ENCODE results near the gene WWTR1.

The WWTR1 gene

DNA sequence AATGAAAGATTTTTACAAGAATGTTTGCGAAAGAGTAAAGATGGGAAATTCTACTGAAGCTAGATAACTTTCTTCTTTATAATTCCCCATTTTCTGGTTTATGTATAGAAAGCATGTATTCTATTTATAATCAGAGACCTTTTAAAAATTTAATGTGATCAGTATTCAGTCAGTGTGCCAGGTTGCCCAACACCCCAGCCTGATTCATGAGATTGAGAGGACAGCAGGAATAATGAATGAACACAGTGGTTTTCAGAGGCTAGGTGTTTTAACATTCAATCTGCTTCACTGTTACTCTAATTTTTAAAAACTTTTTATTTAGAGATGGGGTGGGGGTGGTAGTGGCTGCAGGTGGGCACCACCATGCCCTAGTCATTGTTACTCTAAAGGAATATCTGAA lies 4.7 kb downstream of the WWTR1 start:
- TF ChIP-seq, protein P1, sequence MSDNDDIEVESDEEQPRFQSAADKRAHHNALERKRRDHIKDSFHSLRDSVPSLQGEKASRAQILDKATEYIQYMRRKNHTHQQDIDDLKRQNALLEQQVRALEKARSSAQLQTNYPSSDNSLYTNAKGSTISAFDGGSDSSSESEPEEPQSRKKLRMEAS (IDR thresholded peaks at IDR 0.05; ENCODE audit: low read depth, low read length), result no peak
- no peak for TF ChIP-seq POLR2A (IDR thresholded peaks at IDR 0.05; ENCODE audit: extremely low read depth, insufficient read length)
- DNase-seq (ENCODE audit: low read depth), result no peak
- no peak overlapping the region for H3K4me3 ChIP-seq (ENCODE audit: low read depth, low read length)

DNA sequence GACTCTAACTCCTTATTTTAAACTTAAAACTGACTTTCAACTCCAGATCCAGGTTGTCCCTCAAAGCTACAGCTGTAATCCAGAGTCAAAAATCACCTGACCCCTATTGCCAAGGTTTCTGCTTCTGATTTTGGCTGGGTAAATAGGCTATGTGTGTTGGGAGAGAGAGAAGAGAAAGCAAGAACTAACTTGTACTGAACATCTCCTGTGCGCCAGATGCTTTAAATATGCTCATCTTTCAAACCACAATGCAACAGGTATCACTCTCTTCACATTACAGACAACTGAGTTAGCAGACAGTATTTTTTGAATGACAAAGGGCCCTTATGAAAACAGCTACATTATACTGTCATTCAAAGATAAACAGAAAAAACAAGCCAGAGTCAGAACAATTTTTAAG lies 7.0 kb downstream of the WWTR1 start:
- TF ChIP-seq, protein P1 (IDR thresholded peaks at IDR 0.05; ENCODE audit: low read depth, low read length), result no peak
- no peak for TF ChIP-seq POLR2A (IDR thresholded peaks at IDR 0.05; ENCODE audit: extremely low read depth, insufficient read length)
- no peak for TF ChIP-seq MYC (IDR thresholded peaks at IDR 0.05; ENCODE audit: low read depth, low read length)
- TF ChIP-seq, protein P2, sequence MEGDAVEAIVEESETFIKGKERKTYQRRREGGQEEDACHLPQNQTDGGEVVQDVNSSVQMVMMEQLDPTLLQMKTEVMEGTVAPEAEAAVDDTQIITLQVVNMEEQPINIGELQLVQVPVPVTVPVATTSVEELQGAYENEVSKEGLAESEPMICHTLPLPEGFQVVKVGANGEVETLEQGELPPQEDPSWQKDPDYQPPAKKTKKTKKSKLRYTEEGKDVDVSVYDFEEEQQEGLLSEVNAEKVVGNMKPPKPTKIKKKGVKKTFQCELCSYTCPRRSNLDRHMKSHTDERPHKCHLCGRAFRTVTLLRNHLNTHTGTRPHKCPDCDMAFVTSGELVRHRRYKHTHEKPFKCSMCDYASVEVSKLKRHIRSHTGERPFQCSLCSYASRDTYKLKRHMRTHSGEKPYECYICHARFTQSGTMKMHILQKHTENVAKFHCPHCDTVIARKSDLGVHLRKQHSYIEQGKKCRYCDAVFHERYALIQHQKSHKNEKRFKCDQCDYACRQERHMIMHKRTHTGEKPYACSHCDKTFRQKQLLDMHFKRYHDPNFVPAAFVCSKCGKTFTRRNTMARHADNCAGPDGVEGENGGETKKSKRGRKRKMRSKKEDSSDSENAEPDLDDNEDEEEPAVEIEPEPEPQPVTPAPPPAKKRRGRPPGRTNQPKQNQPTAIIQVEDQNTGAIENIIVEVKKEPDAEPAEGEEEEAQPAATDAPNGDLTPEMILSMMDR (IDR thresholded peaks at IDR 0.05; ENCODE audit: low read depth, low read length), result no peak
- DNase-seq (ENCODE audit: low read depth), result no peak

DNA sequence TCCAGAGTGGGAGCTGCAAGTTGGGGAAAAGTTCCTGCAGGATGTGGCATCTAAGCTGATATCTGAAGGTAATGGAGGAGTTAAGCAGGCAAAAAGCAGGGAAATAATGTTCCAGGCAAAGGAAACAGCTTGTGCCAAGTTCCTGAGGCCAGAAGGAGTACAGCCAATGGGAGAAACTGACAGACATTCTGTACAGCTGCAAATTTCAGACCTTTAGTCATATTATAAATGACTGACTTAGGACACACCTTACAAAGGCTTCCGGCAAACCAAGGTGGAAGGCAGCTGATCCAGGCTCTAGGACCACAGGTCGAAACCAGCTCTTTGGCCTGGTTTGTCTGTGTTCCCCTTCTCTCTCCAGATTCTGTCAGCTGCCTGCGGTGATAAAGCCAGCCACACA lies 9.3 kb downstream of the WWTR1 start:
- H3K4me3 ChIP-seq (ENCODE audit: low read depth, low read length), result no peak overlapping the region

More for the DNA sequence above, 7.0 kb downstream of the WWTR1 start:
- no peak overlapping the region for H3K4me3 ChIP-seq (ENCODE audit: low read depth, low read length)

DNA sequence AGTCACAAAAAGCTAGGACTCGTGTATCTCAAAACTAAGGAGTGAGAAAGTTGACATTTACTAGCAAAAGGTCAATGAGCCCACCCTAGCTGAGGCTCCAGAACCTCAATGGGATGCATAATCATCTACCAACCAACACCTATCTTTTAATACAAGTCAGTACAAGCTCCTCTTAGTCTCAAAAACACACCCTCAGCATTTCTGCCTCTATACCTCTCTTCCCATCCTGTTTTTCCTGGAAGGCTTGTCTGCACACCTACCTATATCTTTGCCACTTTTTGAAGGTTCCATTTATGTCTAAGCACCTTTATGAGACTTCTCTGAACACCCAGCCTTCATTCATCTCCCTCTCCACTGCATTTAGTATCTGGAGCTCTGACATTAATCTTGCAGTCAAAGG lies 10.0 kb downstream of the WWTR1 start:
- no peak overlapping the region for H3K4me3 ChIP-seq (ENCODE audit: low read depth, low read length)
- DNase-seq (ENCODE audit: low read depth), result no peak
- TF ChIP-seq, protein P1 (IDR thresholded peaks at IDR 0.05; ENCODE audit: low read depth, low read length), result no peak
- TF ChIP-seq POLR2A (IDR thresholded peaks at IDR 0.05; ENCODE audit: extremely low read depth, insufficient read length), result no peak
- TF ChIP-seq, protein P2 (IDR thresholded peaks at IDR 0.05; ENCODE audit: low read depth, low read length), result no peak
- no peak for TF ChIP-seq MYC (IDR thresholded peaks at IDR 0.05; ENCODE audit: low read depth, low read length)

More for the DNA sequence above, 9.3 kb downstream of the WWTR1 start:
- TF ChIP-seq, protein P2 (IDR thresholded peaks at IDR 0.05; ENCODE audit: low read depth, low read length), result no peak
- TF ChIP-seq, protein P1 (IDR thresholded peaks at IDR 0.05; ENCODE audit: low read depth, low read length), result no peak
- TF ChIP-seq POLR2A (IDR thresholded peaks at IDR 0.05; ENCODE audit: extremely low read depth, insufficient read length) (no peak), MYC (IDR thresholded peaks at IDR 0.05; ENCODE audit: low read depth, low read length) (no peak)
- no peak for DNase-seq (ENCODE audit: low read depth)

DNA sequence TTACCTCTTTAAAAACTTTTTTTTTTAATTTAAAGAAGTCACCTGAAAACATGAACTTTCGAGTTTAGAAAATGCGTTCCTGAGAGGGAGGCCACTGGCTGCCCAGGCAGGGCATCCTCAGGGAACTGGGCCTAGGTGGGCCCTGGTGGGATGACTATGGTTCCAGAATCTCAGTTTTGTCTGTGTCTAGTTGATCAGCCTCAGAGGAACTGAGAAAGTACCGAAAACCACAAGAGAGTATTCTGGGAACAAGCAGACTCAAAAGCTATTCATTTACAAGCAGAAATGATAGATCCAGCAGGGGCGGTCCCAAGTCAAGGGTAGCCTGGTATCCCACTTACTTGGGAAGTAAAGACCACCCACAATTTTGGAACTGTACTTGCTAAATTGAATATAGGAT lies 10.5 kb downstream of the WWTR1 start:
- no peak overlapping the region for H3K4me3 ChIP-seq (ENCODE audit: low read depth, low read length)
- no peak for DNase-seq (ENCODE audit: low read depth)
- TF ChIP-seq, protein P2 (IDR thresholded peaks at IDR 0.05; ENCODE audit: low read depth, low read length), result no peak
- TF ChIP-seq POLR2A (IDR thresholded peaks at IDR 0.05; ENCODE audit: extremely low read depth, insufficient read length), result no peak
- no peak for TF ChIP-seq MYC (IDR thresholded peaks at IDR 0.05; ENCODE audit: low read depth, low read length)
- TF ChIP-seq, protein P1 (IDR thresholded peaks at IDR 0.05; ENCODE audit: low read depth, low read length), result no peak

DNA sequence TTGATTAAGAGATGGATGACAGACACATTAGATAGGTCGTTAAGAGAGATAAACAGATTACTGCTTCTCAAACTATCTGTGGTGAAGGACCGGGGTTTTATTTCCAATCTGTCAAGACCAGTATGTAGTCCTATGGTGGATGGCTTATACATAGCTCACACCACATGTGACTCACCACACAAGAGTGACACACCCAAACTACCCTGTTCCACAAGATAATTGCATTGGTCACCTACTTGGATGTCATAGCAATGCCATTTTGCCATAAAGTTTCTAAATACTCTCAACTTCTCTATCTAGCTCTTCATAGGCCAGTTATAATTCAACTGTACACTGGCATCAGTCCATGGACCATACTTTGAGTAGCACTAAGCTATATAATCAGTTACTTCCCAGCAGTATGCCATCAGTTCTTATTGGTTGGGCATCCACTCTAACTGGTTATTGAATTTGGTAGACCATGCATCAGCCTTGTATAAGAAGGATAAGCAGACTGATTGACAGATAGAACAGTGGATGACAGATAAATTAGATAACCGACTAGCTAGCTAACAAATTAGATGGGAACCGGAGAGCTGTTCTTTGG lies 11.6 kb downstream of the WWTR1 start:
- no peak for DNase-seq (ENCODE audit: low read depth)
- TF ChIP-seq, protein P1 (IDR thresholded peaks at IDR 0.05; ENCODE audit: low read depth, low read length), result no peak
- TF ChIP-seq POLR2A (IDR thresholded peaks at IDR 0.05; ENCODE audit: extremely low read depth, insufficient read length) (no peak), MYC (IDR thresholded peaks at IDR 0.05; ENCODE audit: low read depth, low read length) (no peak)
- TF ChIP-seq, protein P2 (IDR thresholded peaks at IDR 0.05; ENCODE audit: low read depth, low read length), result no peak
- no peak overlapping the region for H3K4me3 ChIP-seq (ENCODE audit: low read depth, low read length)

Measured in NB4 (cell line).